ENCODE results near the gene CALML3. TPM values are rescaled to one million over a fixed set of nuclear protein-coding genes. Genes with fewer than 3 reads are reported as not detected.
A peak's percentile ranks its signal among the peaks of the same experiment; 100 is the strongest.

The CALML3 gene
- total and polyA plus RNA-seq, 2 of the 13 experiments (the other 11 are each of a cell fraction or from before 2014, with no cell fraction given) = not detected

DNA sequence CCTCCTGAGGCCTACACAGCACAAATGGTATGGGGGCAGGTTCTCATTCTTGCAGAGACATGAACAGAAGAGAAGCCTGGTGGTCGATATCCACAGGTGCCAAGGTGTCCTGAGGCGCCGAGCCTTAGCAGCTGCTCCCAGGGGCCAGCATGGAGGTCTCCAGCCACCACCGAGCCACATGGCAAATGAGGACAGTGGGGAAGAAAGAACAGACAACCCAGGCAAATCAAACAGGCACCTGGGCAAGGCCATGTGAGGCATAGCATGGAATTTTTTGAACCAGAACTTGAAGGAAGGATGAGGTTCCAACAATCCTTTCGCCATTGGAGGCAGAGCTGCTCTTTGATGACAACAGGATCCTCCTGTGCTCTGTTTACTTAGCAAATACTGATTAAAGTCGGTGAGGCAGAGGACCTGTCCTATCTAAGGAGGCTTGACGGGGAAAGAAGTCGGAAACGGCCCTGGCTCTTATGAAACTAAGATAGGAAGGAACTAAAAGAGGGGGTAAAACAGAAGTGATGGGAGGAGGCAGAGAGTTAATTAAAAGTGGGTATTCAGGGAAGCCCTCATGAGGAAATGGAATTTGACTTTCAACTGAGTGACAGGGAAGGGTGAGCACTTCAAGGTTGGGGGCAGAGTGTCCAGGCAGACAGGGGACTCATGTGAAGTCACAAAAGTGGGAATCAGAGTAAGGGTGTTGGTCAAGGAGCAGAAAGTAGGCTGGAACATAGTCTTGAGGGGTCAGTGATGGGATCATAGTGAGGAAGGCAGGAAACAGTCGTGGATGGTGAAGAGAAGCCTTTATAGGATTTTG is 8.6 kb upstream of the CALML3 start (continued):
- TF ChIP-seq, protein P1, sequence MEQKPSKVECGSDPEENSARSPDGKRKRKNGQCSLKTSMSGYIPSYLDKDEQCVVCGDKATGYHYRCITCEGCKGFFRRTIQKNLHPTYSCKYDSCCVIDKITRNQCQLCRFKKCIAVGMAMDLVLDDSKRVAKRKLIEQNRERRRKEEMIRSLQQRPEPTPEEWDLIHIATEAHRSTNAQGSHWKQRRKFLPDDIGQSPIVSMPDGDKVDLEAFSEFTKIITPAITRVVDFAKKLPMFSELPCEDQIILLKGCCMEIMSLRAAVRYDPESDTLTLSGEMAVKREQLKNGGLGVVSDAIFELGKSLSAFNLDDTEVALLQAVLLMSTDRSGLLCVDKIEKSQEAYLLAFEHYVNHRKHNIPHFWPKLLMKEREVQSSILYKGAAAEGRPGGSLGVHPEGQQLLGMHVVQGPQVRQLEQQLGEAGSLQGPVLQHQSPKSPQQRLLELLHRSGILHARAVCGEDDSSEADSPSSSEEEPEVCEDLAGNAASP (CRISPR knock-in tag; IDR thresholded peaks at IDR 0.05; ENCODE audit: borderline replicate concordance) = peak; percentile 38; the same call in 1 of the 2 replicates
- TF ChIP-seq CHCHD3 (CRISPR knock-in tag; IDR thresholded peaks at IDR 0.05) = no peak
- no peak for TF ChIP-seq ZNF367 (CRISPR knock-in tag; IDR thresholded peaks at IDR 0.05; ENCODE audit: borderline replicate concordance)
- TF ChIP-seq ZFP82 (CRISPR knock-in tag; IDR thresholded peaks at IDR 0.05; ENCODE audit: borderline replicate concordance) = no peak
- TF ChIP-seq FIP1L1 (IDR thresholded peaks at IDR 0.05; ENCODE audit: borderline replicate concordance, insufficient read depth, low read depth, low read length) = no peak
- TF ChIP-seq MIER3 (CRISPR knock-in tag; IDR thresholded peaks at IDR 0.05; ENCODE audit: borderline replicate concordance) = peak; percentile 51; the same call in 1 of the 2 replicates
- 0 out of 2 replicates have a peak, but pooled peaks have one; percentile 21 for TF ChIP-seq DPF2 (CRISPR knock-in tag; IDR thresholded peaks at IDR 0.05; ENCODE audit: borderline replicate concordance, low read depth)
- TF ChIP-seq, protein P2, sequence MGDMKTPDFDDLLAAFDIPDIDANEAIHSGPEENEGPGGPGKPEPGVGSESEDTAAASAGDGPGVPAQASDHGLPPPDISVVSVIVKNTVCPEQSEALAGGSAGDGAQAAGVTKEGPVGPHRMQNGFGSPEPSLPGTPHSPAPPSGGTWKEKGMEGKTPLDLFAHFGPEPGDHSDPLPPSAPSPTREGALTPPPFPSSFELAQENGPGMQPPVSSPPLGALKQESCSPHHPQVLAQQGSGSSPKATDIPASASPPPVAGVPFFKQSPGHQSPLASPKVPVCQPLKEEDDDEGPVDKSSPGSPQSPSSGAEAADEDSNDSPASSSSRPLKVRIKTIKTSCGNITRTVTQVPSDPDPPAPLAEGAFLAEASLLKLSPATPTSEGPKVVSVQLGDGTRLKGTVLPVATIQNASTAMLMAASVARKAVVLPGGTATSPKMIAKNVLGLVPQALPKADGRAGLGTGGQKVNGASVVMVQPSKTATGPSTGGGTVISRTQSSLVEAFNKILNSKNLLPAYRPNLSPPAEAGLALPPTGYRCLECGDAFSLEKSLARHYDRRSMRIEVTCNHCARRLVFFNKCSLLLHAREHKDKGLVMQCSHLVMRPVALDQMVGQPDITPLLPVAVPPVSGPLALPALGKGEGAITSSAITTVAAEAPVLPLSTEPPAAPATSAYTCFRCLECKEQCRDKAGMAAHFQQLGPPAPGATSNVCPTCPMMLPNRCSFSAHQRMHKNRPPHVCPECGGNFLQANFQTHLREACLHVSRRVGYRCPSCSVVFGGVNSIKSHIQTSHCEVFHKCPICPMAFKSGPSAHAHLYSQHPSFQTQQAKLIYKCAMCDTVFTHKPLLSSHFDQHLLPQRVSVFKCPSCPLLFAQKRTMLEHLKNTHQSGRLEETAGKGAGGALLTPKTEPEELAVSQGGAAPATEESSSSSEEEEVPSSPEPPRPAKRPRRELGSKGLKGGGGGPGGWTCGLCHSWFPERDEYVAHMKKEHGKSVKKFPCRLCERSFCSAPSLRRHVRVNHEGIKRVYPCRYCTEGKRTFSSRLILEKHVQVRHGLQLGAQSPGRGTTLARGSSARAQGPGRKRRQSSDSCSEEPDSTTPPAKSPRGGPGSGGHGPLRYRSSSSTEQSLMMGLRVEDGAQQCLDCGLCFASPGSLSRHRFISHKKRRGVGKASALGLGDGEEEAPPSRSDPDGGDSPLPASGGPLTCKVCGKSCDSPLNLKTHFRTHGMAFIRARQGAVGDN (CRISPR knock-in tag; IDR thresholded peaks at IDR 0.05) = peak; percentile 85
- peak; percentile 56; the same call in 1 of the 2 replicates for TF ChIP-seq HDAC2 (CRISPR knock-in tag; IDR thresholded peaks at IDR 0.05)
- peak; percentile 49 for TF ChIP-seq ISL2 (CRISPR knock-in tag; IDR thresholded peaks at IDR 0.05)
- TF ChIP-seq RCOR2 (CRISPR knock-in tag; IDR thresholded peaks at IDR 0.05) = peak; percentile 57; the same call in 1 of the 2 replicates
- peak; percentile 48; the same call in 1 of the 2 replicates for TF ChIP-seq ZNF644 (CRISPR knock-in tag; IDR thresholded peaks at IDR 0.05; ENCODE audit: low read depth)
- TF ChIP-seq GATAD2A (CRISPR knock-in tag; IDR thresholded peaks at IDR 0.05) = peak; percentile 74
- TF ChIP-seq SOX5 (CRISPR knock-in tag; IDR thresholded peaks at IDR 0.05; ENCODE audit: borderline replicate concordance) = peak; percentile 46; the same call in 1 of the 2 replicates
- peak; percentile 64; the same call in 1 of the 2 replicates for TF ChIP-seq CCDC6 (CRISPR knock-in tag; IDR thresholded peaks at IDR 0.05)
- TF ChIP-seq, protein P3, sequence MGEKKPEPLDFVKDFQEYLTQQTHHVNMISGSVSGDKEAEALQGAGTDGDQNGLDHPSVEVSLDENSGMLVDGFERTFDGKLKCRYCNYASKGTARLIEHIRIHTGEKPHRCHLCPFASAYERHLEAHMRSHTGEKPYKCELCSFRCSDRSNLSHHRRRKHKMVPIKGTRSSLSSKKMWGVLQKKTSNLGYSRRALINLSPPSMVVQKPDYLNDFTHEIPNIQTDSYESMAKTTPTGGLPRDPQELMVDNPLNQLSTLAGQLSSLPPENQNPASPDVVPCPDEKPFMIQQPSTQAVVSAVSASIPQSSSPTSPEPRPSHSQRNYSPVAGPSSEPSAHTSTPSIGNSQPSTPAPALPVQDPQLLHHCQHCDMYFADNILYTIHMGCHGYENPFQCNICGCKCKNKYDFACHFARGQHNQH (CRISPR knock-in tag; IDR thresholded peaks at IDR 0.05) = 0 out of 2 replicates have a peak, but pooled peaks have one; percentile 23
- TF ChIP-seq XRCC5 (optimal IDR thresholded peaks at IDR 0.05; ENCODE audit: low read length) = peak; percentile 23
- TF ChIP-seq, protein P4, sequence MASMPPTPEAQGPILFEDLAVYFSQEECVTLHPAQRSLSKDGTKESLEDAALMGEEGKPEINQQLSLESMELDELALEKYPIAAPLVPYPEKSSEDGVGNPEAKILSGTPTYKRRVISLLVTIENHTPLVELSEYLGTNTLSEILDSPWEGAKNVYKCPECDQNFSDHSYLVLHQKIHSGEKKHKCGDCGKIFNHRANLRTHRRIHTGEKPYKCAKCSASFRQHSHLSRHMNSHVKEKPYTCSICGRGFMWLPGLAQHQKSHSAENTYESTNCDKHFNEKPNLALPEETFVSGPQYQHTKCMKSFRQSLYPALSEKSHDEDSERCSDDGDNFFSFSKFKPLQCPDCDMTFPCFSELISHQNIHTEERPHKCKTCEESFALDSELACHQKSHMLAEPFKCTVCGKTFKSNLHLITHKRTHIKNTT (CRISPR knock-in tag; IDR thresholded peaks at IDR 0.05) = no peak
- TF ChIP-seq, protein P5, sequence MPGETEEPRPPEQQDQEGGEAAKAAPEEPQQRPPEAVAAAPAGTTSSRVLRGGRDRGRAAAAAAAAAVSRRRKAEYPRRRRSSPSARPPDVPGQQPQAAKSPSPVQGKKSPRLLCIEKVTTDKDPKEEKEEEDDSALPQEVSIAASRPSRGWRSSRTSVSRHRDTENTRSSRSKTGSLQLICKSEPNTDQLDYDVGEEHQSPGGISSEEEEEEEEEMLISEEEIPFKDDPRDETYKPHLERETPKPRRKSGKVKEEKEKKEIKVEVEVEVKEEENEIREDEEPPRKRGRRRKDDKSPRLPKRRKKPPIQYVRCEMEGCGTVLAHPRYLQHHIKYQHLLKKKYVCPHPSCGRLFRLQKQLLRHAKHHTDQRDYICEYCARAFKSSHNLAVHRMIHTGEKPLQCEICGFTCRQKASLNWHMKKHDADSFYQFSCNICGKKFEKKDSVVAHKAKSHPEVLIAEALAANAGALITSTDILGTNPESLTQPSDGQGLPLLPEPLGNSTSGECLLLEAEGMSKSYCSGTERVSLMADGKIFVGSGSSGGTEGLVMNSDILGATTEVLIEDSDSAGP (CRISPR knock-in tag; IDR thresholded peaks at IDR 0.05; ENCODE audit: borderline replicate concordance) = peak; percentile 24; the same call in 1 of the 2 replicates

Data from HepG2 (cell line).